Spleen (tissue), 11 donors: Measurements from ENCODE around the gene CHRM4. TPM values are rescaled to one million over a fixed set of nuclear protein-coding genes. Genes with fewer than 3 reads are reported as not detected.

Experiments
- DNase-seq: peaks from one replicate; pipeline ENCODE4 v3.0.0-alpha.2; 2020
- H3K27ac ChIP-seq, 8 donors: fragments of 200-600 bp; sonication (generic) in 7 of 8; 1 replicate in 4 of 8; 2 replicates in 4 of 8; pipeline versions ENCODE4 v1.5.0 to v1.8.0; 2016 to 2021; ENCODE audit warnings: inconsistent platforms in 4 of 8, mild to moderate bottlenecking in 4 of 8, moderate library complexity in 1 of 8
- H3K27me3 ChIP-seq, 7 donors: fragments of 200-600 bp; sonication (generic) in 6 of 7; replicated peaks in 1 of 7; 1 replicate in 4 of 7; 2 replicates in 3 of 7; pipeline versions ENCODE4 v1.5.0 to v1.8.0; 2016 to 2021; ENCODE audit warnings: inconsistent platforms in 3 of 7, mild to moderate bottlenecking in 1 of 7
- H3K36me3 ChIP-seq, 6 donors: fragments of 200-600 bp; sonication (generic) in 5 of 6; 1 replicate in 4 of 6; 2 replicates in 2 of 6; pipeline versions ENCODE4 v1.5.0 to v1.8.0; 2016 to 2021; ENCODE audit warnings: inconsistent platforms in 2 of 6
- H3K4me1 ChIP-seq, 6 donors: fragments of 200-600 bp; sonication (generic) in 5 of 6; 1 replicate in 3 of 6; 2 replicates in 3 of 6; pipeline versions ENCODE4 v1.5.0 to v1.8.0; 2016 to 2021; ENCODE audit warnings: inconsistent platforms in 3 of 6
- H3K4me3 ChIP-seq, 8 donors: fragments of 200-600 bp; sonication (generic) in 7 of 8; 1 replicate in 4 of 8; 2 replicates in 4 of 8; pipeline versions ENCODE4 v1.5.0 to v1.8.0; 2016 to 2021; ENCODE audit warnings: inconsistent platforms in 4 of 8, mild to moderate bottlenecking in 4 of 8, moderate library complexity in 2 of 8
- H3K9me3 ChIP-seq, 8 donors: fragments of 200-600 bp; sonication (generic) in 7 of 8; 1 replicate in 4 of 8; 2 replicates in 4 of 8; pipeline versions ENCODE4 v1.5.0 to v1.8.0; 2016 to 2021; ENCODE audit warnings: inconsistent platforms in 4 of 8
- CTCF ChIP-seq, 11 experiments: fragments of 200-600 bp in 7 of 11; fragments of 450-650 bp in 4 of 11; sonication (generic) in 4 of 11; IDR thresholded peaks in 8 of 11; conservative IDR thresholded peaks in 3 of 11; 1 replicate in 7 of 11; 2 replicates in 4 of 11; pipeline versions ENCODE4 v1.4.0 to v1.8.0; 2016 to 2021; ENCODE audit warnings: antibody characterized with exemption in 11 of 11, inconsistent platforms in 4 of 11, mild to moderate bottlenecking in 1 of 11
- POLR2A ChIP-seq, 3 donors: fragments of 450-650 bp; IDR thresholded peaks; one replicate each; pipeline ENCODE4 v1.5.1; 2017; ENCODE audit warnings: antibody characterized with exemption in 3 of 3, mild to moderate bottlenecking in 1 of 3
- POLR2AphosphoS5 ChIP-seq, 3 donors: sonication (generic); formaldehyde crosslinking; IDR thresholded peaks; one replicate each; pipeline ENCODE4 v1.5.1; 2017; ENCODE audit warnings: antibody characterized with exemption in 3 of 3
- WGBS, 5 donors: extraction: QIAGEN DNeasy Blood & Tissue Kit in 3 of 5; methylation state at CpG; one replicate each; pipeline versions ENCODE4 v1.1.5 to v1.1.7; 2013 to 2018; 5-methylcytosine and 5-hydroxymethylcytosine counted together
- intact Hi-C: fragments of 100-400 bp; cut with DNase I; formaldehyde crosslinking; loops from one replicate; pipeline ENCODE4 v1.15.0; 2023; ENCODE audit warnings: low total_unique reads
- polyA plus RNA-seq, 3 donors: library from polyadenylated mRNA; stranded (reverse); fragments of 200-250 nt; gene quantifications; one replicate each; pipeline ENCODE4 v1.2.1, GENCODE V29; 2013
- total RNA-seq, 7 donors: library from RNA; depleted of rRNA in 3 of 7; stranded (reverse); fragments of >200 nt in 3 of 7; fragmentation: NEBNext Ultra II Directional in 4 of 7; extraction: Animal tissue kit (Norgen Biotek cat#: 25700) in 4 of 7; gene quantifications; one replicate each; pipeline versions ENCODE4 v1.1.0 to v1.2.1, GENCODE V29; 2016 to 2021
- donor health status: healthy with polysubstance abuse.
- donor health status: DM: no; HTN: no; CAD: no; lungs with moderate emphysema.
- donor health status: DM: no; HTN: no; CAD: no.
- donor health status: Bipolar disorder and iron deficiency.
- donor health status: healthy.
- donor health status: DM: no; HTN: no; CAD: no.
- donor health status: DM: yes; HTN: yes; CAD: no.

CHRM4 gene
- total and polyA plus RNA-seq, 10 donors, result 0.06 to 34.1 (median 3.3) TPM

DNA sequence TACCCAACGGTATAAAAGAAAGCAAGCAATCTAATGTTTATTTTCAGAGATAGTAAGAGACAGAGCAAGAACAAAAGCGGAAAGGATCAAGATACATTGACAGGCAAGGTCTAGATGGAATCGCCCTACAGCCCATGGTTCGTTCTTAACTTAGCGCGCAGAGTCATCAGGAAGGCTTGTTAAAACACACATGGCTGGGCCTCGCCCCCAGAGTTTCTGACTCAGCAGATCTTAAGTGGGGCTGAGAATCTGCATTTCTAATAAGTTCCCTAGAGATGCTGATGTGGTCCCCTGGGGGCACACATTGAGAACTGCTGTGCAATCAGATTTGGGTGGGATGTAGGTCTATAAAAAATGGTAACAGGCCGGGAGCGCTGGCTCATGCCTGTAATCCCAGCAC lies 35.8 kb upstream of the CHRM4 start:
- WGBS, 5 donors, result 90 to 95% (median 92%) methylated on average over 9 of the region's 9 CpGs
- no peak for DNase-seq
- intact Hi-C loops, result no loop called here
- Histone ChIP-seq H3K27me3 (no peaks in the 10 kb centered on the region), H3K36me3 (peaks cover 0 to 90% (median 32%) of the 10 kb centered on the region in 6 donors), H3K4me3 (no peak overlapping the region), H3K4me1 (no peaks in the 10 kb centered on the region), H3K9me3 (no peaks in the 10 kb centered on the region), H3K27ac (no peak overlapping the region)
- TF ChIP-seq POLR2AphosphoS5 (IDR thresholded peaks at IDR 0.05) (no peak), CTCF (IDR thresholded peaks at IDR 0.05 in 8 of 11, conservative IDR thresholded peaks at IDR 0.05 in 3 of 11) (no peak), POLR2A (IDR thresholded peaks at IDR 0.05) (no peak)

GRCh38 chr11:46426233-46426991 lies 34.8 kb upstream of the CHRM4 start:
- TF ChIP-seq POLR2A (IDR thresholded peaks at IDR 0.05) (no peak), POLR2AphosphoS5 (IDR thresholded peaks at IDR 0.05) (no peak), CTCF (IDR thresholded peaks at IDR 0.05 in 8 of 11, conservative IDR thresholded peaks at IDR 0.05 in 3 of 11) (no peak)
- intact Hi-C loops, result no loop called here
- no peak overlapping the region for H3K27ac ChIP-seq
- H3K4me1 ChIP-seq, result no peaks in the 10 kb centered on the region
- 83 to 90% (median 85%) methylated on average over 4 of the region's 4 CpGs for WGBS, 5 donors
- H3K9me3 ChIP-seq, result no peaks in the 10 kb centered on the region
- H3K4me3 ChIP-seq, result no peak overlapping the region
- no peak for DNase-seq
- H3K36me3 ChIP-seq, result peaks cover 0 to 90% (median 28%) of the 10 kb centered on the region in 6 donors
- no peaks in the 10 kb centered on the region for H3K27me3 ChIP-seq

GRCh38 chr11:46422588-46422987 lies 31.0 kb upstream of the CHRM4 start:
- TF ChIP-seq POLR2A (IDR thresholded peaks at IDR 0.05) (no peak), CTCF (IDR thresholded peaks at IDR 0.05 in 8 of 11, conservative IDR thresholded peaks at IDR 0.05 in 3 of 11) (no peak), POLR2AphosphoS5 (IDR thresholded peaks at IDR 0.05) (no peak)
- peaks cover 0 to 80% (median 12%) of the 10 kb centered on the region in 6 donors for H3K36me3 ChIP-seq
- no peaks in the 10 kb centered on the region for H3K4me1 ChIP-seq
- no peak overlapping the region for H3K4me3 ChIP-seq
- WGBS, 5 donors, result 73 to 82% (median 80%) methylated on average over 7 of the region's 7 CpGs
- no peak for DNase-seq
- no peaks in the 10 kb centered on the region for H3K9me3 ChIP-seq
- intact Hi-C loops, result no loop called here
- no peak overlapping the region for H3K27ac ChIP-seq
- H3K27me3 ChIP-seq, result no peaks in the 10 kb centered on the region

DNA sequence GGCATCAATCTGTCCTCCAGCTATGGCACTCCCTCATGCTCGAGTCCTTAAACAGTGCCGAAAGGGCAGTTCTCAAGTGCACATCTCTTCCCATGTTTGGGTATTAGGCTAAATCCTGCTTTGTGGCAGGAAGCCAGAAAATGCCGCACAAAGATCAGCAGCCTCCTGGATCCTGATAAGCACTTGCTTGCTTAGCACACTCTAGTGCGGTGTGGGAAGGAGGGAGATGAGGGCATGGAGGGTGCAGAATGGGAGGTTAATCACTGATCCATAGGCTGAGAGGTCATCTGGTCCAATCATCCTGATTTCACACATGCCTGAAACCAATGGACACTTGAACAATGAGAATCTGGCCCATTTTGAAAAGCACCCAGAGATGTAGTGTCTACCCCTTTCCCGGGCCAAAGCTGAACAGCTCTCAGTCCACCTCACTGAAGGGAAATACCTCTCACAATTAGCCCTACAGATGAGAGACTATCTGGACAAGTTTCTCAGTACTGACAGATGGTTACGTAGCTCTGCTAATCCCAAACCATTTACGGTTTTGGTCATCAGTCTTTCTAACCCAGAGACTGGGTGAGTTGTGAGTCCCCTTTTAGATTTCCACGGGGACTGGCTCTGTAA lies 29.8 kb upstream of the CHRM4 start:
- 89 to 93% (median 92%) methylated on average over 8 of the region's 8 CpGs for WGBS, 5 donors
- intact Hi-C loops, result no loop called here

More for the DNA sequence above, 29.8 kb upstream of the CHRM4 start:
- no peak overlapping the region for H3K4me3 ChIP-seq
- peaks cover 0 to 81% (median 23%) of the 10 kb centered on the region in 6 donors for H3K36me3 ChIP-seq
- no peaks in the 10 kb centered on the region for H3K27me3 ChIP-seq
- no peaks in the 10 kb centered on the region for H3K4me1 ChIP-seq
- no peak for TF ChIP-seq POLR2A (IDR thresholded peaks at IDR 0.05)
- no peak for TF ChIP-seq POLR2AphosphoS5 (IDR thresholded peaks at IDR 0.05)
- TF ChIP-seq CTCF (IDR thresholded peaks at IDR 0.05 in 8 of 11, conservative IDR thresholded peaks at IDR 0.05 in 3 of 11), result no peak
- H3K9me3 ChIP-seq, result no peaks in the 10 kb centered on the region
- DNase-seq, result no peak
- no peak overlapping the region for H3K27ac ChIP-seq
